IMR-90 (cell line): ENCODE measurements around the gene POU2AF1. TPM values are rescaled to one million over a fixed set of nuclear protein-coding genes. Genes with fewer than 3 reads are reported as not detected.

Experiments
- ATAC-seq: fragments of 200-7000 bp; cut with Tn5 transposase; 2 replicates; pipeline ENCODE4 v1.9.1; 2020; ENCODE audit warnings: low read depth, mild to moderate bottlenecking, moderate library complexity
- BruUV-seq: library from RNA; stranded (reverse); fragments of 400-500 nt; replicated peaks from 2 replicates; lab custom pipeline; 2021; lab: Mats Ljungman, UMichigan
- CTCF ChIA-PET: fragments of 300-600 bp; formaldehyde crosslinking; extraction: SDS; loops from one replicate; lab custom pipeline; 2021; ENCODE audit warnings: antibody characterized with exemption; lab: Yijun Ruan, JAX
- POLR2A ChIA-PET: fragments of 300-600 bp; sonication (Branson Sonifier 250); formaldehyde crosslinking; loops from one replicate; lab custom pipeline; 2022; ENCODE audit warnings: antibody characterized with exemption; ENCODE audit not compliant: unreplicated experiment; lab: Charles Lee
- DNase-seq: peaks from one replicate; pipeline ENCODE4 v3.0.0; 2013
- H2AFZ ChIP-seq: replicated peaks from 2 replicates; pipeline ENCODE3; 2013; ENCODE audit warnings: low read length, mild to moderate bottlenecking; ENCODE audit not compliant: poor library complexity
- H2AK5ac ChIP-seq: 2 replicates; pipeline ENCODE4 v1.6.1; 2013; ENCODE audit warnings: low read depth, low read length, inconsistent platforms
- H2AK9ac ChIP-seq: replicated peaks from 2 replicates; pipeline ENCODE3; 2013; ENCODE audit warnings: mild to moderate bottlenecking, low read depth, low read length, moderate library complexity; ENCODE audit not compliant: poor library complexity
- H2BK120ac ChIP-seq: 2 replicates; pipeline ENCODE4 v1.6.1; 2013; ENCODE audit warnings: low read depth, low read length, inconsistent platforms
- H2BK15ac ChIP-seq: 3 replicates; pipeline ENCODE4 v1.6.1; 2013; ENCODE audit warnings: low read depth, low read length, inconsistent platforms
- H2BK20ac ChIP-seq: 2 replicates; pipeline ENCODE4 v1.6.1; 2013; ENCODE audit warnings: low read depth, mild to moderate bottlenecking, inconsistent platforms, low read length, moderate library complexity
- H2BK5ac ChIP-seq: 2 replicates; pipeline ENCODE4 v1.6.1; 2013; ENCODE audit warnings: mild to moderate bottlenecking, low read depth, low read length, inconsistent platforms; ENCODE audit not compliant: poor library complexity, severe bottlenecking
- H3K14ac ChIP-seq: replicated peaks from 2 replicates; pipeline ENCODE4 v1.6.1; 2013; ENCODE audit warnings: low read depth, low read length, inconsistent platforms
- H3K18ac ChIP-seq: 2 replicates; pipeline ENCODE4 v1.6.1; 2013; ENCODE audit warnings: low read depth, low read length, control low read depth
- H3K23ac ChIP-seq: 2 replicates; pipeline ENCODE4 v1.6.1; 2013; ENCODE audit warnings: low read depth, low read length, inconsistent platforms
- H3K27ac ChIP-seq: 2 replicates; pipeline ENCODE4 v1.5.1; 2013; ENCODE audit warnings: mild to moderate bottlenecking, control low read depth, low read length; ENCODE audit not compliant: insufficient read depth
- H3K27me3 ChIP-seq: 2 replicates; pipeline ENCODE4 v1.6.1; 2013; ENCODE audit warnings: low read length; ENCODE audit not compliant: control insufficient read depth, insufficient read depth
- H3K36me3 ChIP-seq: 2 replicates; pipeline ENCODE4 v1.6.1; 2013; ENCODE audit warnings: low read length, mixed read lengths; ENCODE audit not compliant: control insufficient read depth, insufficient read depth
- H3K4ac ChIP-seq: 2 replicates; pipeline ENCODE4 v1.6.1; 2013; ENCODE audit warnings: low read depth, low read length, inconsistent platforms
- H3K4me1 ChIP-seq: 2 replicates; pipeline ENCODE4 v1.6.1; 2013; ENCODE audit warnings: low read length, mixed read lengths; ENCODE audit not compliant: control insufficient read depth, insufficient read depth
- H3K4me2 ChIP-seq: 2 replicates; pipeline ENCODE4 v1.6.1; 2013; ENCODE audit warnings: low read depth, mild to moderate bottlenecking, control low read depth, low read length, moderate library complexity
- H3K4me3 ChIP-seq: 2 replicates; pipeline ENCODE4 v1.5.1; 2013; ENCODE audit warnings: low read depth, mild to moderate bottlenecking, control low read depth, low read length, moderate library complexity; ENCODE audit not compliant: insufficient read depth
- H3K56ac ChIP-seq: 2 replicates; pipeline ENCODE4 v1.6.1; 2013; ENCODE audit warnings: low read length, inconsistent platforms; ENCODE audit not compliant: insufficient read depth; ENCODE audit errors: extremely low read depth
- H3K79me1 ChIP-seq, 2 experiments: 2 replicates each; pipeline ENCODE4 v1.6.1; 2013; ENCODE audit warnings: low read length in 2 of 2, inconsistent platforms in 1 of 2, low read depth in 1 of 2
- H3K9ac ChIP-seq: 2 replicates; pipeline ENCODE4 v1.6.1; 2013; ENCODE audit warnings: low read depth, low read length, control low read depth
- H3K9me1 ChIP-seq: 2 replicates; pipeline ENCODE4 v1.6.1; 2013; ENCODE audit warnings: low read length, inconsistent platforms; ENCODE audit not compliant: insufficient read depth
- H3K9me3 ChIP-seq: 2 replicates; pipeline ENCODE4 v1.6.1; 2013; ENCODE audit warnings: low read length; ENCODE audit not compliant: control insufficient read depth, insufficient read depth
- H4K20me1 ChIP-seq: 2 replicates; pipeline ENCODE4 v1.6.1; 2013; ENCODE audit warnings: low read length, inconsistent platforms; ENCODE audit not compliant: insufficient read depth
- H4K5ac ChIP-seq: 2 replicates; pipeline ENCODE4 v1.6.1; 2013; ENCODE audit warnings: mild to moderate bottlenecking, low read depth, low read length, control low read depth
- H4K8ac ChIP-seq, 2 experiments: 2 replicates each; pipeline ENCODE4 v1.6.1; 2013; ENCODE audit warnings: low read depth in 2 of 2, low read length in 2 of 2, control low read depth in 1 of 2, inconsistent platforms in 1 of 2
- H4K91ac ChIP-seq: 2 replicates; pipeline ENCODE4 v1.6.1; 2013; ENCODE audit warnings: low read depth, low read length, inconsistent platforms; ENCODE audit not compliant: insufficient read depth
- BHLHE40 ChIP-seq: fragments of 150-350 bp; IDR thresholded peaks from 2 replicates; pipeline ENCODE4 v1.6.1; 2016; ENCODE audit warnings: mild to moderate bottlenecking, low read depth, low read length
- CEBPB ChIP-seq: IDR thresholded peaks from 2 replicates; pipeline ENCODE4 v1.6.1; 2012; ENCODE audit warnings: low read depth, low read length, improper control_type of control experiment
- CHD1 ChIP-seq: IDR thresholded peaks from 2 replicates; pipeline ENCODE4 v1.6.1; 2012; ENCODE audit warnings: low read depth, low read length, improper control_type of control experiment
- CTCF ChIP-seq: conservative IDR thresholded peaks from 2 replicates; pipeline ENCODE4 v1.5.1; 2012; ENCODE audit warnings: mild to moderate bottlenecking, low read depth, low read length, improper control_type of control experiment
- ELK1 ChIP-seq: fragments of 150-350 bp; IDR thresholded peaks from 2 replicates; pipeline ENCODE4 v1.6.1; 2016; ENCODE audit warnings: low read depth, mild to moderate bottlenecking, low read length, moderate library complexity, borderline replicate concordance
- FOS ChIP-seq: fragments of 150-350 bp; IDR thresholded peaks from 2 replicates; pipeline ENCODE4 v1.6.1; 2016; ENCODE audit warnings: low read depth, low read length
- MAFK ChIP-seq: IDR thresholded peaks from 2 replicates; pipeline ENCODE4 v1.6.1; 2012; ENCODE audit warnings: low read depth, low read length, improper control_type of control experiment
- MAZ ChIP-seq: IDR thresholded peaks from 2 replicates; pipeline ENCODE4 v1.6.1; 2012; ENCODE audit warnings: low read depth, mild to moderate bottlenecking, low read length, improper control_type of control experiment, moderate library complexity, borderline replicate concordance
- MXI1 ChIP-seq: IDR thresholded peaks from 2 replicates; pipeline ENCODE4 v1.6.1; 2012; ENCODE audit warnings: low read depth, mild to moderate bottlenecking, low read length, moderate library complexity, borderline replicate concordance
- NFE2L2 ChIP-seq: fragments of 150-350 bp; IDR thresholded peaks from 2 replicates; pipeline ENCODE4 v1.6.1; 2016; ENCODE audit warnings: low read depth, mild to moderate bottlenecking, low read length
- POLR2A ChIP-seq: IDR thresholded peaks from 2 replicates; pipeline ENCODE4 v1.6.1; 2012; ENCODE audit warnings: mild to moderate bottlenecking, low read depth, low read length
- RAD21 ChIP-seq: IDR thresholded peaks from 2 replicates; pipeline ENCODE4 v1.6.1; 2012; ENCODE audit warnings: low read length, improper control_type of control experiment
- RCOR1 ChIP-seq: IDR thresholded peaks from 2 replicates; pipeline ENCODE4 v1.6.1; 2012; ENCODE audit warnings: mild to moderate bottlenecking, low read length, improper control_type of control experiment; ENCODE audit not compliant: insufficient replicate concordance
- RFX5 ChIP-seq: IDR thresholded peaks from 2 replicates; pipeline ENCODE4 v1.8.0; 2012; ENCODE audit warnings: low read depth, mild to moderate bottlenecking, low read length, moderate library complexity
- SMC3 ChIP-seq: fragments of 150-350 bp; IDR thresholded peaks from 2 replicates; pipeline ENCODE4 v1.6.1; 2016; ENCODE audit warnings: low read depth, mild to moderate bottlenecking, antibody characterized with exemption, low read length, moderate library complexity
- WGBS, 2 experiments: methylation state at CpG; one replicate each; pipeline versions ENCODE4 v1.1.5 to v1.1.7; 2013; ENCODE audit warnings: missing lambda C conversion rate in 2 of 2; ENCODE audit not compliant: insufficient read length in 1 of 2; ENCODE audit errors: extremely low coverage in 2 of 2; 5-methylcytosine and 5-hydroxymethylcytosine counted together
- dilution Hi-C: fragments of 300-500 bp; cut with HindIII; formaldehyde crosslinking; loops from one replicate; pipeline ENCODE4 v1.14.3; 2018; ENCODE audit warnings: low sequenced_read_pairs; ENCODE audit not compliant: unreplicated experiment
- in situ Hi-C: fragments of 300-500 bp; cut with MboI; formaldehyde crosslinking; loops from 3 replicates; pipeline ENCODE4 v1.14.3; 2019; ENCODE audit warnings: low sequenced_read_pairs, inconsistent platforms, mixed read lengths
- intact Hi-C: fragments of 100-400 bp; cut with micrococcal nuclease; formaldehyde crosslinking; loops from 2 replicates; pipeline ENCODE4 v1.10.0; 2022
- polyA plus RNA-seq, 3 experiments: library from polyadenylated mRNA; depleted of rRNA; stranded (reverse); fragments of >200 nt; gene quantifications; 2 replicates each; pipeline ENCODE4 v1.2.3, GENCODE V29; 2012; ENCODE audit warnings: low replicate concordance in 1 of 3
- total RNA-seq: library from RNA; depleted of rRNA; stranded (reverse); fragments of >200 nt; gene quantifications from 2 replicates; pipeline ENCODE4 v1.2.3, GENCODE V29; 2012
- TF ChIP-seq, protein P1 (sequence below): fragments of 150-350 bp; IDR thresholded peaks from 2 replicates; pipeline ENCODE4 v1.6.1; 2017; ENCODE audit warnings: mild to moderate bottlenecking, antibody characterized with exemption, low read length, low read depth

Gene POU2AF1
- total and polyA plus RNA-seq, 2 of the 4 experiments (the other 2 are of a cell fraction): not detected

DNA sequence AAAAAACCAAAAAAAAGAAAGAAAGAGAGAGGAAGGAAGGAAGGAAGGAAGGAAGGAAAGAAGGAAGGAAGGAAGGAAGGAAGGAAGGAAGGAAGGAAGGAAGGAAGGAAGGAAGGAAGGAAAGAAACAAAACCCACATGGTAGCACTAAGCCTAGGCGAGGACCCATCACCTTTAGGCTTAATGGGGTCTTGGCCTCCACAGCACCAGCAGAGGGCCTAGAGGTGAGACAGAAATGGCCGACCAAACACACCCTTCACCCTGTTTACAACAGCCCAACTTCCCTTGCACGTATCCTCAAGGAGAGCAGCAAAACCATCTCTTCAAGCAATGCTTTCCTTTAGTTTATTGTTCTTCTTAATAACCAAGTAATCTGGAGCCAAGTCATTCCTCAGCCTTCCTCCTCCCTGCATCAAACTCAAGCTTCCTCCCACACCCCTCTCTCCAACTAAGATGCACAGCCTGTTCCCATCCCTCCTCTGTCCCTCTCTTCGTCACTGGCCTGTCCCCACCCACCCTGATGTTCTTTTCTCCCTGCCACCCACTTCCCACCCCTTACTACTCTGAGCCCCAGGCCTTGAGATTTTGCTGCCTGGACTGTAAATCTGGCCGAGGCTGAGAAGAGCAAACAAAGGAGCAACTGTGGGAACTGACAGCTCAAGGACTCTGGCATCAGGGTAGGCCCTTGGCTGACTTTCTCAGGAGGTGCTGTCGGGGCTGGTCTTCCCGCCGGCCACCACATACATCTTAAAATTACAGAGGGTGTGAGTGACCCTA is 26.0 kb downstream of the POU2AF1 start:
- Histone ChIP-seq H3K4me2 (no peak overlapping the region), H3K9ac (no peak overlapping the region), H2AFZ (peak overlapping the region; percentile 23), H3K9me3 (no peaks in the 10 kb centered on the region), H3K9me1 (no peaks in the 10 kb centered on the region), H4K5ac (no peak overlapping the region), H2AK9ac (no peak overlapping the region), H3K14ac (no peak overlapping the region), H3K4me1 (no peaks in the 10 kb centered on the region), H2BK15ac (no peak overlapping the region), H3K18ac (no peak overlapping the region), H3K23ac (no peak overlapping the region), H3K79me1 (no peaks in the 10 kb centered on the region), H2BK120ac (no peak overlapping the region), H3K56ac (no peak overlapping the region), H4K91ac (no peak overlapping the region), H3K4ac (no peak overlapping the region), H4K20me1 (no peaks in the 10 kb centered on the region), H3K36me3 (no peaks in the 10 kb centered on the region), H2AK5ac (no peak overlapping the region), H3K27ac (no peak overlapping the region), H3K4me3 (no peak overlapping the region), H3K27me3 (peaks cover 31% of the 10 kb centered on the region), H2BK5ac (no peak overlapping the region), H2BK20ac (no peak overlapping the region), H4K8ac (no peak overlapping the region)
- intact Hi-C loops (no loop called here), dilution Hi-C loops (no loop called here), in situ Hi-C loops (no loop called here)
- ATAC-seq (no peak), DNase-seq (no peak)
- no CpG with 5 or more reads among the region's 8 CpGs for WGBS, 2 experiments
- ChIA-PET POLR2A (no interaction called here), CTCF (no interaction called here)
- BruUV-seq: no TSS peak
- no peak for TF ChIP-seq ELK1
- no peak for TF ChIP-seq POLR2A
- no peak for TF ChIP-seq MAZ
- TF ChIP-seq RCOR1: no peak
- no peak for TF ChIP-seq CTCF
- no peak for TF ChIP-seq MXI1
- TF ChIP-seq CHD1: no peak
- TF ChIP-seq FOS: no peak
- TF ChIP-seq CEBPB: no peak
- TF ChIP-seq MAFK: no peak
- no peak for TF ChIP-seq NFE2L2
- no peak for TF ChIP-seq BHLHE40
- TF ChIP-seq SMC3: no peak
- no peak for TF ChIP-seq RFX5
- TF ChIP-seq, protein P1, sequence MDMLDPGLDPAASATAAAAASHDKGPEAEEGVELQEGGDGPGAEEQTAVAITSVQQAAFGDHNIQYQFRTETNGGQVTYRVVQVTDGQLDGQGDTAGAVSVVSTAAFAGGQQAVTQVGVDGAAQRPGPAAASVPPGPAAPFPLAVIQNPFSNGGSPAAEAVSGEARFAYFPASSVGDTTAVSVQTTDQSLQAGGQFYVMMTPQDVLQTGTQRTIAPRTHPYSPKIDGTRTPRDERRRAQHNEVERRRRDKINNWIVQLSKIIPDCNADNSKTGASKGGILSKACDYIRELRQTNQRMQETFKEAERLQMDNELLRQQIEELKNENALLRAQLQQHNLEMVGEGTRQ: no peak
- no peak for TF ChIP-seq RAD21
